ENCODE results near the gene LPIN2. TPM values are rescaled to one million over a fixed set of nuclear protein-coding genes. Genes with fewer than 3 reads are reported as not detected.

The LPIN2 gene
- total RNA-seq, 3 donors from 2014 or later (not counting 1 experiment from before 2014, with no cell fraction given): 32.9 to 58.8 (median 57.1) TPM

DNA sequence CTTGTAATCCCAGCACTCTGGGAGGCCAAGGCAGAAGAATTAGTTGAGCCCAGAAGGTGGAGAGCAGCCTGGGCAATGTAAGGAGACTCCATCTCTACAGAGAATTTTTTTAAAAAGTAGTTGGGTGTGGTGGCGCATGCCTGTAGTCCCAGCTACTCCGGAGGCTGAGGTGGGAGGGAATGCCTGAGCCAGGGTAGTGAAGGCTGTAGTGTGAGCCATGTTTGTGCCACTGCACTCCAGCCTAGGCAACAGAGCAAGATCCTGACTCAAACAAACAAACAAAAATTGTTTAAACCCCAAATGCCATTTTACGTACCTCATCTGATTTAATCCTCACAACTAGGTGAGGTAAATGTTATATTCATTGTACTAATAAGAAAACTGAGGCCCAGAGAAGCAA lies 38.2 kb downstream of the LPIN2 start:
- TF ChIP-seq, protein P1, sequence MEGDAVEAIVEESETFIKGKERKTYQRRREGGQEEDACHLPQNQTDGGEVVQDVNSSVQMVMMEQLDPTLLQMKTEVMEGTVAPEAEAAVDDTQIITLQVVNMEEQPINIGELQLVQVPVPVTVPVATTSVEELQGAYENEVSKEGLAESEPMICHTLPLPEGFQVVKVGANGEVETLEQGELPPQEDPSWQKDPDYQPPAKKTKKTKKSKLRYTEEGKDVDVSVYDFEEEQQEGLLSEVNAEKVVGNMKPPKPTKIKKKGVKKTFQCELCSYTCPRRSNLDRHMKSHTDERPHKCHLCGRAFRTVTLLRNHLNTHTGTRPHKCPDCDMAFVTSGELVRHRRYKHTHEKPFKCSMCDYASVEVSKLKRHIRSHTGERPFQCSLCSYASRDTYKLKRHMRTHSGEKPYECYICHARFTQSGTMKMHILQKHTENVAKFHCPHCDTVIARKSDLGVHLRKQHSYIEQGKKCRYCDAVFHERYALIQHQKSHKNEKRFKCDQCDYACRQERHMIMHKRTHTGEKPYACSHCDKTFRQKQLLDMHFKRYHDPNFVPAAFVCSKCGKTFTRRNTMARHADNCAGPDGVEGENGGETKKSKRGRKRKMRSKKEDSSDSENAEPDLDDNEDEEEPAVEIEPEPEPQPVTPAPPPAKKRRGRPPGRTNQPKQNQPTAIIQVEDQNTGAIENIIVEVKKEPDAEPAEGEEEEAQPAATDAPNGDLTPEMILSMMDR (IDR thresholded peaks at IDR 0.05): no peak
- WGBS (ENCODE audit: insufficient coverage): 100% methylated on average over 2 of the region's 3 CpGs
- H3K27me3 ChIP-seq (ENCODE audit: control insufficient read depth, insufficient read depth, low read length): no peaks in the 10 kb centered on the region
- Mint-ChIP-seq H3K4me1 (peaks cover 76 to 85% of the 10 kb centered on the region in 2 donors), H3K4me3 (no peak overlapping the region), H3K27me3 (ENCODE audit: low read depth in 2 of 2) (no peaks in the 10 kb centered on the region), H3K27ac (peak overlapping the region; percentile 98), H3K36me3 (no peaks in the 10 kb centered on the region), H3K9me3 (no peaks in the 10 kb centered on the region)
- peaks cover 7% of the 10 kb centered on the region for H3K36me3 ChIP-seq (ENCODE audit: control insufficient read depth, insufficient read depth, low read length)
- intact Hi-C loops (cut with micrococcal nuclease): loop anchor here (5.0 kb wide), 1 partner anchor 317 kb away; the partner anchor contains the start of gene SMCHD1
- no peak overlapping the region for H3K4me3 ChIP-seq (ENCODE audit: low read length)
- no peaks in the 10 kb centered on the region for H3K9me3 ChIP-seq (ENCODE audit: control insufficient read depth, insufficient read depth, low read length)
- peaks cover 55% of the 10 kb centered on the region for H3K4me1 ChIP-seq (ENCODE audit: control insufficient read depth, insufficient read depth, low read length)
- DNase-seq (peak in 1 of 2 donors; percentile 1), ATAC-seq (no peak)
- no peak overlapping the region for H3K27ac ChIP-seq (ENCODE audit: low read length)

DNA sequence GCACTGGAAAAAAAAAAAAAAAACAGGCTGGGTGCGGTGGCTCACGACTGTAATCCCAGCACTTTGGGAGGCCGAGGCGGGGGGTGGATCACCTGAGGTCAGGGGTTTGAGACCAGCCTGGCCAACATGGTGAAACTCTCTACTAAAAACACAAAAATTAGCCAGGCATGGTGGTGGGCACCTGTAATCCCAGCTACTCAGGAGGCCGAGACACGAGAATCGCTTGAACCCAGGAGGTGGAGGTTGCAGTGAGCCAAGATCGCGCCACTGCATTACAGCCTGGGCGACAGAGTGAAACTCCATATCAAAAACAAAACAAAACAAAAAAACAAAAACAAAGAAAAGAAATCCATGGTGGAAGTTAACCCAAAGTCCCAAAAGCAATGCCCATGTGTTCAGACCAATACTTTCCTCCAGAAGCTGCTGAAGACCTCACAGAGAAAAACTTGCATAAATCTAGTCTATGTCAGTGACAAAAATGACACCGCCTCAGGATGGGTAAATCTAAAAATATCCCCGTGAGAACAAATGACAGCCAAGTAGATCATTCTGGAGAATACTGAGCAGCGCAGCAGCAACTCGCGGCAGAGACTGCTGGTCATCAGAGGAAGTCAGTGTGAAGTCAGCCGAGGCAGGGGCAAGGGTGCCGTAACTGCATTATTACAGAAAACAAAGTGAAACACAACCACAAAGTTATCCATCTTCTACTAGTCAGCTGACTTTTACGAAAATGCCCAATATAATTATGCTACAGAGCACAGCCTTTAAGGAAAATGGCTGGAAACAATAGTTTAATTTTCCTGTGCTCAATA lies 41.0 kb downstream of the LPIN2 start:
- Histone ChIP-seq H3K36me3 (ENCODE audit: control insufficient read depth, insufficient read depth, low read length) (peaks cover 7% of the 10 kb centered on the region), H3K27me3 (ENCODE audit: control insufficient read depth, insufficient read depth, low read length) (no peaks in the 10 kb centered on the region), H3K4me1 (ENCODE audit: control insufficient read depth, insufficient read depth, low read length) (peaks cover 50% of the 10 kb centered on the region), H3K27ac (ENCODE audit: low read length) (peak overlapping the region; percentile 96), H3K4me3 (ENCODE audit: low read length) (peak overlapping the region; percentile 33), H3K9me3 (ENCODE audit: control insufficient read depth, insufficient read depth, low read length) (no peaks in the 10 kb centered on the region)
- H3K27me3 Mint-ChIP-seq (ENCODE audit: low read depth in 2 of 2): no peaks in the 10 kb centered on the region
- DNase-seq: peak; percentile 76 to 85
- no peaks in the 10 kb centered on the region for H3K9me3 Mint-ChIP-seq
- peaks cover 76% of the 10 kb centered on the region in 2 donors for H3K4me1 Mint-ChIP-seq
- H3K36me3 Mint-ChIP-seq: no peaks in the 10 kb centered on the region
- H3K27ac Mint-ChIP-seq: peak overlapping the region; percentile 98
- ATAC-seq: peak; percentile 88 to 94 (median 94)
- peak overlapping the region; percentile 90 for H3K4me3 Mint-ChIP-seq
- intact Hi-C loops (cut with micrococcal nuclease): loop anchor here (1.0 to 5.0 kb wide), 4 partner anchors 9 to 315 kb away; partner anchors contain the start of genes LPIN2 and SMCHD1
- WGBS (ENCODE audit: insufficient coverage): 16% methylated on average over 18 of the region's 18 CpGs
- TF ChIP-seq, protein P1 (IDR thresholded peaks at IDR 0.05): no peak

- Histone ChIP-seq H3K27ac (ENCODE audit: low read length) (peak overlapping the region; percentile 96), H3K4me1 (ENCODE audit: control insufficient read depth, insufficient read depth, low read length) (peaks cover 51% of the 10 kb centered on the region), H3K36me3 (ENCODE audit: control insufficient read depth, insufficient read depth, low read length) (peaks cover 7% of the 10 kb centered on the region), H3K4me3 (ENCODE audit: low read length) (peak overlapping the region; percentile 33), H3K9me3 (ENCODE audit: control insufficient read depth, insufficient read depth, low read length) (no peaks in the 10 kb centered on the region), H3K27me3 (ENCODE audit: control insufficient read depth, insufficient read depth, low read length) (no peaks in the 10 kb centered on the region)
- ATAC-seq (peak; percentile 17 to 55 (median 20)), DNase-seq (peak; percentile 41 to 81)
- TF ChIP-seq, protein P1 (IDR thresholded peaks at IDR 0.05): no peak
- Mint-ChIP-seq H3K9me3 (no peaks in the 10 kb centered on the region), H3K4me3 (peak overlapping the region; percentile 90), H3K27me3 (ENCODE audit: low read depth in 2 of 2) (no peaks in the 10 kb centered on the region), H3K4me1 (peaks cover 77 to 78% of the 10 kb centered on the region in 2 donors), H3K27ac (peak overlapping the region; percentile 98), H3K36me3 (no peaks in the 10 kb centered on the region)
- WGBS (ENCODE audit: insufficient coverage): 10% methylated on average over 8 of the region's 11 CpGs
- intact Hi-C loops (cut with micrococcal nuclease): loop anchor here (5.0 kb wide), 1 partner anchor 314 kb away; the partner anchor contains the start of gene SMCHD1
Measured at GRCh38 chr18:2970772-2971659, 41.9 kb downstream of the LPIN2 start.

Data from natural killer cell (primary cell).